ENCODE measurements around the gene CSGALNACT2.

The CSGALNACT2 gene

DNA sequence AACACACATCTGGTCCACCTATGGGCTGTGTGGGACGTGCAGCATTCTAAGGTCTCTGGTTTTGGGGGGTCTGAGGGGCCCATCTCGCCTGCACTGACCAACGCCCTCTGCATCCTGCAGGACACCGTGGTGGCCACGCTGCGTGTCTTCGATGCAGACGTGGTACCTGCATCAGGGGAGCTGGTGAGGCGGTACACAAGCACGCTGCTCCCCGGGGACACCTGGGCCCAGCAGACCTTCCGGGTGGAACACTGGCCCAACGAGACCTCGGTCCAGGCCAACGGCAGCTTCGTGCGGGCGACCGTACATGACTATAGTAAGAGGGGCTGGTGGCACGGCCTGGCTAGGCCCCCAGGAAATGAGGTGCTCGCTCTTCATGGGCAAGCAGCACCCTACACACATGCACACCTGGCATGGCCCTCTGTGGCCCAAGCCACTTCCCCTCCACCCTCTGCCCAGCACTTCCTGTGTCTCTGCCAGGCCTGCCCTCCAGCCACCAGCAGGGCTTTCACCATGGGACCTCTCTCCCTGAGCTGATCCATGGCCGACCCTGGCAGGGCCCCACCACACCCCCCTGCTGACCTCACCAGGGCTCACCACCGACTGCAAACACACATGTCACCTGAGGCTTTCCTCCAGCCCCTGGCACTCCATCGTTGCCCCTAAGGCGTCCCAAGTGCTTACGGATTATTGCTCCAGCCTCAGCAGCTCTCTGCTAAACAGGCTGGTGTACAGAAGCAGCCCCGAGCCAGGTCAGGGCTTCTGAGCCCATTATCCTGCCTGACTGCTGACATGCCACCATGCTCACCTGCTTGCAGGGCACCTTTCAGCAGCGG lies 31.8 kb upstream of the CSGALNACT2 start:
- TF ChIP-seq POLR2A (IDR thresholded peaks at IDR 0.05; ENCODE audit: low read length) (no peak), GATA1 (IDR thresholded peaks at IDR 0.05; ENCODE audit: low read depth, low read length) (no peak)
- no peak for DNase-seq

DNA sequence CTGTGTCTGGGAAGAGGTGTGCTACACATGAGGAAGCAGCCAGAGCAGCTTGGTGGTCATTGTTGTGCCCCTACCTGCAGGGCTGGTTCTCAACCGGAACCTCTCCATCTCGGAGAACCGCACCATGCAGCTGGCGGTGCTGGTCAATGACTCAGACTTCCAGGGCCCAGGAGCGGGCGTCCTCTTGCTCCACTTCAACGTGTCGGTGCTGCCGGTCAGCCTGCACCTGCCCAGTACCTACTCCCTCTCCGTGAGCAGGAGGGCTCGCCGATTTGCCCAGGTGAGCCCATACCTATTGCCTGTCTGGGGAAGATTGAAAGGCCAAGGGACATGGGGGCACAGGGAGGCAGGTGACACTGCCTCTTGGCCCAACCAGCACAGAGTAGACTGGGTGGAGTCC lies 29.3 kb upstream of the CSGALNACT2 start:
- DNase-seq, result no peak
- no peak for TF ChIP-seq POLR2A (IDR thresholded peaks at IDR 0.05; ENCODE audit: low read length)
- no peak for TF ChIP-seq GATA1 (IDR thresholded peaks at IDR 0.05; ENCODE audit: low read depth, low read length)

DNA sequence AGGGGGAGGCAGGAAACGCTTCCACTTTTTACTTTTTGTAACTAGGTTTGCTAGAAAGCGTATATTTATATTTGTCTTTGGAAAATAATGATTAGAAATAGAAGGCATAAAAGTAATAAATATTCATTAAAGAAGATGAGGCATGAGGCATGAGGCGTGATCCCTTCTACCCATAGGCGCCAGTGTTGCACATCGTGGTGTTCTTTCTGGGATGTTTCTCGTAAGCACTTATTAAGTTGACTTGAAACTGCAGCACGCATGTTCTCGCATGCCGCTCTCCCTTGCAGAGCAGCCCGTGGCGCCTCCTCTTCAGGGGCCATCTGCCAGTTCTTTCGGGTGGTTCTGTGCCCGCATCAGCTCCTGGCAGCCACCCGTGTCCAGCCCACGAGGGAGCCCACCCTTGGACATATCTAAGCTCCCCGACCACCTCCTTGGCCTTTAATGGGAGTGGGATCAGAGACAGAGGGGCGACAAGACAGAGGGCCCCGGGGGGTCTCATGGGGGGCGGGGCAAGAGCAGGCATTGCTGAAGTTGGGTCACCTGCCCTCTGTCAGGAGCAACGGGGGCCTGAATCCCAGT lies 28.5 kb upstream of the CSGALNACT2 start:
- TF ChIP-seq GATA1 (IDR thresholded peaks at IDR 0.05; ENCODE audit: low read depth, low read length) (no peak), POLR2A (IDR thresholded peaks at IDR 0.05; ENCODE audit: low read length) (no peak)
- DNase-seq, result no peak

DNA sequence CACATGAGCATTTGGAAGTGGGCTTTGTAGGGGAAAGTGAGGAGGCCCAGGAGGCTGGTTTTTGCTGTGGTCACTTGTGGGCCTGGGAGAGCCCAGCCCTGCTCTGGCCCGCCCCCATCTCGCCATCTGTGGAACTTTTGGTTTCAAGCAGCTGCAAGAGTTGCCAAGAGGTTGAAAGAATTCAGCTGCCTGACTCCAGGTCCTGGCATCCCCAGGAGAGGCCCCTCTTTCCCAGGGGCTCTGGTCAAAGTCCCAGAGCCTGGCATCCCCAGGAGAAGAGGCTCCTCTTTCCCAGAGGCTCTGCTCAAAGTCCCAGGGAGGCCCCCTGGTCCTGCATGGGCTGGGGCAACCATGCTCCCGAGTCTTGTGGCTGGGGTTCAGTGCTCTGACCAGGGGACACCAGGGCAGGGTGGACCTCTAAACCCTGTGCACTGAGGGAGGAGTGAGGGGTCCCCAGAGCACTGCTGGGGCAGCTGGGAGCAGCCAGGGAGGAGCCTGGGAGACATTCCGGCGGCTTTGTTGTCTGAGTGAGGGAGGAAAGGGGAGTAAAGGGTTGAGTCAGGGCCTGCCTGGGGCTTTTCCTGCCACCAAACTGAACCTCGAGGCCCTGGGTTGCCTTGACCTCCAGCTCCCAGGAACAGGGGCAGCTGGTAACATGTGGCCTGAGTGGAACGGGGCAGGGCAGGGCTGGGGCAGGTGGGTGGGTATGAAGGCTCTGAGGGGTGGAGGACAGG lies 27.7 kb upstream of the CSGALNACT2 start:
- TF ChIP-seq GATA1 (IDR thresholded peaks at IDR 0.05; ENCODE audit: low read depth, low read length) (no peak), POLR2A (IDR thresholded peaks at IDR 0.05; ENCODE audit: low read length) (no peak)
- DNase-seq, result no peak

DNA sequence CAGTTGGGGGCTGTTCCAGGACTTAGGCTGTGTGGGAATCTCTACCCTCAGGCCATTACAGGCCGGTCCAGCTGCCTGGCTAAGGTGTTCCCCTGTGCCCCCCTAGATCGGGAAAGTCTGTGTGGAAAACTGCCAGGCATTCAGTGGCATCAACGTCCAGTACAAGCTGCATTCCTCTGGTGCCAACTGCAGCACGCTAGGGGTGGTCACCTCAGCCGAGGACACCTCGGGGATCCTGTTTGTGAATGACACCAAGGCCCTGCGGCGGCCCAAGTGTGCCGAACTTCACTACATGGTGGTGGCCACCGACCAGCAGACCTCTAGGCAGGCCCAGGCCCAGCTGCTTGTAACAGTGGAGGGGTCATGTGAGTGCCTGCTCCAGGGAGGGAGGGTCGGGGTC lies 27.1 kb upstream of the CSGALNACT2 start:
- TF ChIP-seq POLR2A (IDR thresholded peaks at IDR 0.05; ENCODE audit: low read length) (no peak), GATA1 (IDR thresholded peaks at IDR 0.05; ENCODE audit: low read depth, low read length) (no peak)
- DNase-seq, result no peak

DNA sequence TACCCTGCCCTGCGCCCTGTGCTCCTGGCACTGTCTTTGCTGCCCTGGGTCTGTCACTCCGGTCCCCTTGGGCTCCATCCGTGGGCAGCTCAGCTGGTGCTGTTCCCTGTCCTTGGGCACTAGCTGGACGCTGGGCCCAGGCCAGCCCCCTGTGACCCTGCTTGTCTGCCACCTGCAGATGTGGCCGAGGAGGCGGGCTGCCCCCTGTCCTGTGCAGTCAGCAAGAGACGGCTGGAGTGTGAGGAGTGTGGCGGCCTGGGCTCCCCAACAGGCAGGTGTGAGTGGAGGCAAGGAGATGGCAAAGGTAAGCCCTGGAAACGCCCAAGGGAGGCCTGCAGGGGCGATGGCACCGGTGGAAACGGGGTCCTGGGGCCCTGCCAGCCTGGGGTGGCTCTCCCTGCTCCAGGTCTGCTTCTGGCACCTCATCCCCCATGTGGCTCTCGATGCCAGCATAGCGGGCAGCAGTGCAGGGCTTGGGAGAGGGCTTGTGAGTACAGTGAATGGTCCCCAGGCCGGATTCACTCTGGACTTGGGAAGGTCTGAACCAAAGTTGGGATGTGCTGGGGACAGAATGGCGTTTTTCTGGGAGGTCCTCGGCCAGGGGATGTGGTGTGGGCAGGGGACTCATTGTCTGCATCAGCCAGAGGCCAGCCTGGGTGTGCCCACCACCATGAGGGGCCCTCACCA lies 26.2 kb upstream of the CSGALNACT2 start:
- no peak for DNase-seq
- TF ChIP-seq POLR2A (IDR thresholded peaks at IDR 0.05; ENCODE audit: low read length), result no peak
- no peak for TF ChIP-seq GATA1 (IDR thresholded peaks at IDR 0.05; ENCODE audit: low read depth, low read length)

DNA sequence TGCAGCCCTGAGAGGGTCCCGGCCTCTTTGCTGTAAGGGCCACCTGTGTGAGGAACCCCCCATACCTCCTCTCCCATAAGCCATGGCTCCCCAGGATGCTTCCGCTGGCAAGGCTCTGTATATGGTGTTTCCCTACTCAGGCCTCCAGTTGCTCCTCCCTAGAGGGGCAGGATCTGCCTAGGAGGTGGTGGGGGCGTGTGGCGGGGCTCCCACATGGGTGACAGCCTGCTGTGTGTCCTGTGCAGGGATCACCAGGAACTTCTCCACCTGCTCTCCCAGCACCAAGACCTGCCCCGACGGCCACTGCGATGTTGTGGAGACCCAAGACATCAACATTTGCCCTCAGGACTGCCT lies 25.7 kb upstream of the CSGALNACT2 start:
- TF ChIP-seq GATA1 (IDR thresholded peaks at IDR 0.05; ENCODE audit: low read depth, low read length), result no peak
- no peak for TF ChIP-seq POLR2A (IDR thresholded peaks at IDR 0.05; ENCODE audit: low read length)
- no peak for DNase-seq

DNA sequence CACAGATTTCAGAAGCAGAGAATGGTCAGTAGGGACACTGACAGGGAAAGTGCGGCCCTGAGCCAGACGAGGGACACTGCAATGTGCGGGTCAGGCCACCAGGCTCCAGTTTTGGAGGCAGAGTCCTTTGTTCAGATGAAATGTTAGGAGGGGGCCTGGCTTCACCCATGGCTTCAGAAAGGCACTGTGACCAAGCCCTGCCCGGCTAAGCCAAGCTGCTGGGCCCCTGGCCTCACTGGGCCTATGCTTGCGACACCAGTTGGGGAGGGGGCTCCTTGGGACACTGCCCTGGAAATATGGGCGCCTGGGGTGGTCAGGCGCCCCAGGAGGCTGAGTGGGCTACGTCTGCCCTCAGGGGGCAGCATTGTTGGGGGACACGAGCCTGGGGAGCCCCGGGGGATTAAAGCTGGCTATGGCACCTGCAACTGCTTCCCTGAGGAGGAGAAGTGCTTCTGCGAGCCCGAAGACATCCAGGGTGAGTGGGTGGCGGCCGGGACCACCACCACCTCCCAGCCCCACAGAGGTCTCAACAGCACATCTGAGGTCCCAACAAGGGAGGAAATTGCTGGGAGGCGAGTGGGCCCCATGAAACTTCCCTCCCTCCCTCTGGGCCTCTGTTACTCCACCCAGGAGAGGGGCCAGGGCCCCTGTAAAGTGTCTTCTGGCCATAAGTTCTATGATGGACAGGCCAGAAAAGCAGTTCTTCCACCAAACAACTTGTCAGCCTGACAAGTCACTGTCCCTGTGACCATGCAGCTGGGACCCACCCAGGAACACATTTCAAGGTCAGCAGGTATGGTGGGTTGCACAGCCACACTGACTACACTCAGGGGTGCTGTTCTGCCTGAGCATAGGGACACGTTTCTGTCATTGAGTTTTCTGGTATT lies 24.8 kb upstream of the CSGALNACT2 start:
- no peak for DNase-seq
- no peak for TF ChIP-seq POLR2A (IDR thresholded peaks at IDR 0.05; ENCODE audit: low read length)

DNA sequence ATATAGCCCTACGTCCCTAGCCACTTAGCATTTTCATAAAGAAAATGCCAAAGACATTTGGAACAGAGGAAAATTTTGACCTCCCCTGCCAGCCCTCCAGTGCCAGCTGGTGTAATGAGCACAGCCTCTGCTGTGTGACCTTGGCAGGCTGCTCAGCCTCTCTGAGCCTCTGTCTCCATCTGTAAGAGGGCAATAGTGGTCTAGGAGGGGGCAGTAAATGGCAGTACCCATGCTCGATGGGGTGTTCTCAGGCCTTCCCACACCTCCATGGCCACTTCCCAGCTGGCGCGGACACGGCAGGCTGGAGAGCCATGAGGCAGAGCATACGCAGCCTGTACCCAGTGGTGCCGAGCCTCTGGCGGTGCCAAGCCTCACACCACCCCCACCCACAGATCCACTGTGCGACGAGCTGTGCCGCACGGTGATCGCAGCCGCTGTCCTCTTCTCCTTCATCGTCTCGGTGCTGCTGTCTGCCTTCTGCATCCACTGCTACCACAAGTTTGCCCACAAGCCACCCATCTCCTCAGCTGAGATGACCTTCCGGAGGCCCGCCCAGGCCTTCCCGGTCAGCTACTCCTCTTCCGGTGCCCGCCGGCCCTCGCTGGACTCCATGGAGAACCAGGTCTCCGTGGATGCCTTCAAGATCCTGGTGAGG lies 24.0 kb upstream of the CSGALNACT2 start:
- TF ChIP-seq GATA1 (IDR thresholded peaks at IDR 0.05; ENCODE audit: low read depth, low read length), result no peak
- no peak for TF ChIP-seq POLR2A (IDR thresholded peaks at IDR 0.05; ENCODE audit: low read length)
- DNase-seq, result no peak

DNA sequence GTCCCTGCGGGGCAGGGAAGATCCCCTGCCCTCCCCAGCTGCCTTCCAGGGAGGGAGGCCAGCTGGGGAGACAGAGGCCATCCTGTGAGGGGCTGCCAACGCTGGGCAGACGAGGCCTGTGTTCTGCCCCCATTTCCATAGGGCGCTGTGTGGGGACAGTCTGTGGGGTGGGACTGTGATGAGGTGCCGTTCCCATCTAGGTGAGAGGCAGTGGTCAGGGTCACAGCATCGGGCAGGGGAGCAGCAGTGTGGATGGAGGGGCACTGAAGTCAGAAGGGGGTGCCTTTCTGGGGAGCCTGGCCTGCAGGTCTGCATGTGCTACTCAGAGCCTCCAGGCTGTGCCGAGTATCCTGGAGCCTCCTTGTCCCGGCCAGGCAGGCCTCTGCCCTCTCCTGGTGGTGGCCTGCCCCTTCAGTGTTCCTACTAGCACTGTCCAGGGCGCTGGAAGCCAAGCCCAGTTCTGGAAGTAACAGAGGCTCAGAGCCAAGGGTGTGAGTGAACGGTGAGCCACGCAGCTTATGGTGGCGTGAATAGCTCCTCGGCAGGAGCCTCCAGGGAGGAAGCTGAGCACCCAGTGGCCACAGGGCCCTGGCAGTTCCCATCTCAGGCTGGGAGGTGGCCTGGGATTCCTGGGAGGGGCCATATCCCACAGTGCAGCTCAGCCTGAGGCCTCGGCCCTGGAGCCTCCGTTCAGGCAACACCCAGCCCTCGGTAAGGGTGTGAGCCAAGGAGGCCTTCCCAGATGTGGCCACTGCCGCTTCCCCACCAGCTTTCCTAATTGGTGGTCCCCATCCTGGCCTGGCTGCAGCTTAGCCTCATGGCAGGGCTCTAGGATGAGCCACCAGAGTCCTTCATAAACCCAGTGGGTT lies 23.3 kb upstream of the CSGALNACT2 start:
- no peak for TF ChIP-seq GATA1 (IDR thresholded peaks at IDR 0.05; ENCODE audit: low read depth, low read length)
- no peak for TF ChIP-seq POLR2A (IDR thresholded peaks at IDR 0.05; ENCODE audit: low read length)
- DNase-seq, result no peak

DNA sequence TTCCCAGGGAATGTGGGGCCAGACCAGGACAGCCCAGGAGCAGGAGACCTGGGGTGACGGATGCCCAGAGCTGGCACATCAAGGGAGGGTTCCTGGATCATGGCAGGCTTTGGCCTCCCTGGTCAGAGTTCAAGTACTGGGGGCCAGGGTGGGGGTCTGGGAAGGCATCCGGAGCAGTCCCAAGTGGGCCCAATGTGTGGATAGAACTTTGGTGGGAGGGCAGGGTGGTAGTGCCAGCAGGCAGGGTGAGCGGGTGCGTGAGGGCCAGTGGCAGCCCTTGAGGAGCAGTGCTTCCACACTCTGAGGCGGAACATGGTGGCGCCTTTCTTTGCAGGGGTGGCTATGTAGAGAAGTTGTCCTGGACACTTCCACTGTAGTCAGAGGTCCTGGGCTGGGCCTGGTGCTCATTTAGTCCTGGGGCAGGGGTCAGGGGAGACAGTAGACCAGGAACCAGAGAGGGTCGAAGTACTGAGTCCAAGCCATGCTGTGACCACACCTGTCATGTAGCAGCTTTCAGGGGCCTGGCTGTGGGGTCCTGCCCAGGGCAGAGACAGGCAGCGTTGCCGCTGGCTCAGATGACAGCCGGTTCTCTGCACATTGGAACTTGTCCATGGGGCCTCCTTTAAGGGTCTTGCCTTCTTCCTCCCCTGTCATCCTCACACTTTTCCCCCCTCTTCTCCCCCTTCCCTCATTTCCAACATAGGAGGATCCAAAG lies 22.2 kb upstream of the CSGALNACT2 start:
- DNase-seq, result no peak
- TF ChIP-seq GATA1 (IDR thresholded peaks at IDR 0.05; ENCODE audit: low read depth, low read length), result no peak
- no peak for TF ChIP-seq POLR2A (IDR thresholded peaks at IDR 0.05; ENCODE audit: low read length)

Data from erythroblast (primary cell).